Left cardiac atrium (tissue), 4 donors: Measurements from ENCODE around the gene PPIF. TPM values are rescaled to one million over a fixed set of nuclear protein-coding genes. Genes with fewer than 3 reads are reported as not detected.
"Not testable (repeated sequence)": the region's sequence is repeated elsewhere in the genome, so short reads cannot be mapped to it uniquely, and the experiment has no call there.

Experiments
- ATAC-seq, 2 donors: fragments of 200-7000 bp; cut with Tn5 transposase; one replicate each; pipeline ENCODE4 v1.9.1; 2020; ENCODE audit warnings: mild to moderate bottlenecking in 2 of 2, moderate library complexity in 2 of 2
- DNase-seq: peaks from one replicate; pipeline ENCODE4 v3.0.0-alpha.2; 2020
- intact Hi-C, 2 donors: fragments of 100-400 bp; cut with DNase I; formaldehyde crosslinking; loops; one replicate each; pipeline versions ENCODE4 v1.14.1 to v1.15.1; 2022 to 2023
- total RNA-seq, 2 donors: library from RNA; stranded (reverse); fragmentation: NEBNext Ultra II Directional; extraction: Animal tissue kit (Norgen Biotek cat#: 25700); gene quantifications; one replicate each; pipeline ENCODE4 v1.2.1, GENCODE V29; 2021
- donor health status: DM: no; HTN: yes; CAD: no.
- donor health status: DM: no; HTN: yes; CAD: no; lungs with severe emphysema.
- donor health status: DM: yes; HTN: yes; CAD: no.
- donor health status: Dilated cardiomyopathy.

PPIF gene
- total RNA-seq, 2 donors from 2014 or later = 110 to 155 TPM

GRCh38 chr10:79326361-79327089 is 20.7 kb upstream of the PPIF start:
- ATAC-seq (no peak), DNase-seq (no peak)
- intact Hi-C loops = no loop called here

GRCh38 chr10:79327090-79327457 is 20.2 kb upstream of the PPIF start:
- peak; percentile 6 for DNase-seq
- ATAC-seq = no peak
- intact Hi-C loops = no loop called here

GRCh38 chr10:79328147-79328701 is 19.0 kb upstream of the PPIF start:
- intact Hi-C loops = no loop called here
- DNase-seq = no peak
- no peak for ATAC-seq

- ATAC-seq = no peak
- DNase-seq = peak; percentile 10
Measured at GRCh38 chr10:79328737-79329504, 18.3 kb upstream of the PPIF start.

GRCh38 chr10:79329529-79329928 is 17.7 kb upstream of the PPIF start:
- intact Hi-C loops = no loop called here
- DNase-seq = peak; percentile 6
- ATAC-seq = no peak

More at GRCh38 chr10:79328737-79329504, 18.3 kb upstream of the PPIF start:
- intact Hi-C loops = no loop called here

- ATAC-seq (no peak), DNase-seq (peak; percentile 8)
Measured at GRCh38 chr10:79331226-79331625, 16.0 kb upstream of the PPIF start.

GRCh38 chr10:79331709-79332108 is 15.6 kb upstream of the PPIF start:
- intact Hi-C loops = no loop called here
- DNase-seq (peak; percentile 40), ATAC-seq (peak; percentile 38 to 51)

More at GRCh38 chr10:79331226-79331625, 16.0 kb upstream of the PPIF start:
- intact Hi-C loops = no loop called here

GRCh38 chr10:79332610-79333315 is 14.5 kb upstream of the PPIF start:
- intact Hi-C loops, DNase-seq, ATAC-seq: not testable (repeated sequence)

GRCh38 chr10:79333513-79333912 is 13.8 kb upstream of the PPIF start:
- DNase-seq (no peak), ATAC-seq (no peak)
- intact Hi-C loops = no loop called here

- DNase-seq (no peak), ATAC-seq (no peak)
- intact Hi-C loops = no loop called here
Measured at GRCh38 chr10:79334573-79334972, 12.7 kb upstream of the PPIF start.

- intact Hi-C loops = no loop called here
- DNase-seq = peak; percentile 12
- ATAC-seq = peak in 1 of 2 donors; percentile 34
Measured at GRCh38 chr10:79335094-79335469, 12.2 kb upstream of the PPIF start.

- peak; percentile 19 for DNase-seq
- intact Hi-C loops = no loop called here
- ATAC-seq = peak; percentile 48 to 75
Measured at GRCh38 chr10:79335470-79336235, 11.6 kb upstream of the PPIF start.

GRCh38 chr10:79336276-79336675 is 11.0 kb upstream of the PPIF start:
- ATAC-seq (no peak), DNase-seq (no peak)
- intact Hi-C loops = no loop called here

GRCh38 chr10:79336739-79337138 is 10.5 kb upstream of the PPIF start:
- ATAC-seq (no peak), DNase-seq (peak; percentile 3)
- intact Hi-C loops = no loop called here

GRCh38 chr10:79337783-79338469 is 9.3 kb upstream of the PPIF start:
- ATAC-seq, intact Hi-C loops, DNase-seq: not testable (repeated sequence)

GRCh38 chr10:79339266-79339665 is 8.0 kb upstream of the PPIF start:
- ATAC-seq (no peak), DNase-seq (no peak)
- intact Hi-C loops = no loop called here

GRCh38 chr10:79340646-79341244 is 6.5 kb upstream of the PPIF start:
- intact Hi-C loops = no loop called here
- DNase-seq = no peak
- peak in 1 of 2 donors; percentile 16 for ATAC-seq

- DNase-seq (no peak), ATAC-seq (no peak)
- intact Hi-C loops = no loop called here
Measured at GRCh38 chr10:79342295-79342761, 4.9 kb upstream of the PPIF start.
